ENCODE results near the gene SLC38A1.

DNA sequence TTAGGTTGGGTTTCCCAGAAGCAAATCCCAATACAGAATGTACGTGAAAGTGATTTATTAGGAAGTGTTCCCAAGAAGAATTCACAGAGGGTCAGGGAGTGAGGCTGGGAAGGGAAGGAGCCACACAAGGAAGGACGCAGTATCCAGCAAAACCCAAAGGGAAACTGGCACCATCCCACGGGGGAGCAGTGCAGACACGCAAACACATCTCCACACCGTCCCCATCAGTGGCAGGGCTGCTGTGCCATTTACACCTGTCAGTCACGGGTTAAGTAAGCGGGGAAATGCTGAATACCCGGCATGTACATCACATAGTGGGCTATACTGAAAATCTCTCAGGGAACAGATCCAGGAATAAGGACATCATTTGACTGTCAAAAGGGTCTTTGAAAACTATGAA, 93.9 kb downstream of the SLC38A1 start:
- TF ChIP-seq CTCF (IDR thresholded peaks at IDR 0.05): no peak
- TF ChIP-seq BHLHE40 (IDR thresholded peaks at IDR 0.05; ENCODE audit: low read depth, low read length): no peak
- TF ChIP-seq, protein P1, sequence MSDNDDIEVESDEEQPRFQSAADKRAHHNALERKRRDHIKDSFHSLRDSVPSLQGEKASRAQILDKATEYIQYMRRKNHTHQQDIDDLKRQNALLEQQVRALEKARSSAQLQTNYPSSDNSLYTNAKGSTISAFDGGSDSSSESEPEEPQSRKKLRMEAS (IDR thresholded peaks at IDR 0.05): no peak
